HUES64 (cell line): Measurements from ENCODE around the gene CFAP206.
"Not testable (repeated sequence)": the region's sequence is repeated elsewhere in the genome, so short reads cannot be mapped to it uniquely, and the experiment has no call there.

ENCODE experiments used
- H3K27ac ChIP-seq: 2 replicates; pipeline ENCODE4 v1.7.0; 2013; ENCODE audit warnings: low read depth, low read length, inconsistent platforms
- H3K27me3 ChIP-seq: 2 replicates; pipeline ENCODE4 v1.6.1; 2013; ENCODE audit warnings: mild to moderate bottlenecking, low read length; ENCODE audit not compliant: insufficient read depth
- H3K36me3 ChIP-seq: 2 replicates; pipeline ENCODE4 v1.6.1; 2013; ENCODE audit warnings: mild to moderate bottlenecking, low read length; ENCODE audit not compliant: insufficient read depth
- H3K4me1 ChIP-seq: 2 replicates; pipeline ENCODE4 v1.6.1; 2013; ENCODE audit warnings: mild to moderate bottlenecking, low read length, moderate library complexity; ENCODE audit not compliant: insufficient read depth
- H3K4me3 ChIP-seq: 2 replicates; pipeline ENCODE4 v1.5.1; 2013; ENCODE audit warnings: mild to moderate bottlenecking, low read length, moderate library complexity
- H3K9ac ChIP-seq: 2 replicates; pipeline ENCODE4 v1.6.1; 2013; ENCODE audit warnings: mild to moderate bottlenecking, low read depth, low read length
- H3K9me3 ChIP-seq: 2 replicates; pipeline ENCODE4 v1.6.1; 2013; ENCODE audit warnings: low read depth, low read length; ENCODE audit not compliant: insufficient read depth
- WGBS: fragments of 150-250, 120-280 bp; methylation state at CpG from one replicate; pipeline ENCODE4 v1.1.7; 2013; ENCODE audit warnings: missing lambda C conversion rate; 5-methylcytosine and 5-hydroxymethylcytosine counted together

CFAP206 gene

GRCh38 chr6:87483929-87484328, 76.2 kb downstream of the CFAP206 start:
- Histone ChIP-seq H3K9ac (0 out of 2 replicates have a peak overlapping the region, but pooled peaks have one; percentile 38), H3K4me1 (peaks cover 10% of the 10 kb centered on the region), H3K9me3 (no peaks in the 10 kb centered on the region; the same call in 1 of the 2 replicates), H3K36me3 (no peaks in the 10 kb centered on the region), H3K4me3 (no peak overlapping the region), H3K27me3 (no peaks in the 10 kb centered on the region), H3K27ac (no peak overlapping the region; the same call in 1 of the 2 replicates)
- WGBS = 71% methylated on average over 9 of the region's 9 CpGs

DNA sequence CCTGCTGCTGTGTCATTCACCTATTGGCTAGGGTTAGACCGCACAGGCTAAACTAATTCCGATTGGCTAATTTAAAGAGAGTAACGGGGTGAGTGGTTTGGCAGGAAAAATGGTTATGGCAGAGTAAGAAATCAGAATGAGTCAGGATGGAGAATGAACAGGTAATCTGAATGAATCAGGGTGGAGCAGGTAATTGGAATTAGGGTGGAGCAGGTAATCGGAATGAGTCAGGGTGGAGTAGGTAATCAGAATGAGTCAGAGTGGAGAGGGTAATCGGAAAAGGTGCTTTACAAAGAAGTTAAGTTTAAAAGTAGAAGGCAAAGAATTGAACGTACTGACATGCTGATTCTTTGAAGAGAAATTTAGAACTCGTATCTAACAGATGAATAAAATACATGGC, 76.7 kb downstream of the CFAP206 start:
- Histone ChIP-seq H3K27ac (no peak overlapping the region), H3K4me3 (no peak overlapping the region)
- 92% methylated on average over 7 of the region's 7 CpGs for WGBS

GRCh38 chr6:87487555-87487954, 79.8 kb downstream of the CFAP206 start:
- Histone ChIP-seq H3K4me1 (peaks cover 10% of the 10 kb centered on the region), H3K4me3 (no peak overlapping the region), H3K9me3 (no peaks in the 10 kb centered on the region; the same call in 1 of the 2 replicates), H3K36me3 (no peaks in the 10 kb centered on the region), H3K27ac (no peak overlapping the region), H3K27me3 (no peaks in the 10 kb centered on the region), H3K9ac (no peak overlapping the region)
- WGBS = 94% methylated on average over 3 of the region's 4 CpGs

More for the DNA sequence above, 76.7 kb downstream of the CFAP206 start:
- H3K9me3 ChIP-seq = no peaks in the 10 kb centered on the region; the same call in 1 of the 2 replicates
- no peak overlapping the region for H3K9ac ChIP-seq
- peaks cover 10% of the 10 kb centered on the region for H3K4me1 ChIP-seq
- no peaks in the 10 kb centered on the region for H3K36me3 ChIP-seq
- H3K27me3 ChIP-seq = no peaks in the 10 kb centered on the region

DNA sequence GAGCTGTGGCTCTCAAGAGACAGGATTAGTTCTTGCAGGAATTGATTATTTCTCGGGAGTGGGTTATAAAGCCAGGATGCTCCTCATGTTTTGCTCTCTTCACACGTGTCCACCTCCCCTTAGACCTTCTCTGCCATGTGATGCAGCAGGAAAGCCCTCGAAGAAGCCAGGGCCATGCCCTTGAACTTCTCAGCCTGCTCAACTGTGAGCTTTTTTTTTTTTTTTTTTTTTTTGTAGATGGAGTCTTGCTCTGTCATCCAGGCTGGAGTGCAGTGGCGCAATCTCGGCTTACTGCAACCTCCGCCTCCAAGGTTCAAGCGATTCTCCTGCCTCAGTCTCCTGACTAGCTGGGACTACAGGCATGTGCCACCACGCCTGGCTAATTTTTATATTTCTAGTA, 81.6 kb downstream of the CFAP206 start:
- H3K36me3 ChIP-seq, H3K27ac ChIP-seq, H3K9me3 ChIP-seq, H3K4me1 ChIP-seq, H3K4me3 ChIP-seq, H3K27me3 ChIP-seq, H3K9ac ChIP-seq: not testable (repeated sequence)
- 93% methylated on average over 8 of the region's 8 CpGs for WGBS

DNA sequence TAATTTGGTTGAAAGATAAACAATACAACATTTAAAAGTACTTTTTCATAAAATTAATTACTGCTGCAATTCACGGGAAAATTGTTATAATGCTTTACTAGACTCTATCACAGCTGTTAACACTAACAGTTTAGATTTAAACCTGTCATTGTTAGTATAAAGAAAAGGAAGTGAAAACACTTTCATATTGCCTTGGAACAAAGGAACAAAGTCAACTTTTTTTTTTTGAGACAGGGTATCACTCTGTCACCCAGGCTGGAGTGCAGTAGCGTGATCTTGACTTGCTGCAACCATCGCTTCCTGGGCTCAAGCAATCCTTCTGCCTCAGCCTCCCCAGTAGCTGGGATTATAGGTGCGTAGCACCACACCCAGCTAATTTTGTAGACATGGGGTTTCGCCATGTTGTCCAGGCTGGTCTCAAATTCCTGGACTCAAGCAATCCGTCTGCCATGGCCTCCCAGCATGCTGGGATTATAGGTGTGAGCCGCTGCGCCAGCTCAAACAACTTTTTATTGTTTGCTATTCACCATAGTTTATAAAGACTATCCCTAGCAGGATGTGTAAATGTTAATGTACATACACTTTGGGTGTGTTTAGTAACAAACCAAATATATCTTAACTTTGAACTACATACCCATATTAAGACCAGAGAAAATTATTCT, 87.1 kb downstream of the CFAP206 start:
- Histone ChIP-seq H3K27ac (no peak overlapping the region), H3K27me3 (no peaks in the 10 kb centered on the region), H3K9me3 (no peaks in the 10 kb centered on the region), H3K9ac (no peak overlapping the region), H3K4me3 (no peak overlapping the region), H3K36me3 (no peaks in the 10 kb centered on the region), H3K4me1 (no peaks in the 10 kb centered on the region)
- 93% methylated on average over 5 of the region's 8 CpGs for WGBS

DNA sequence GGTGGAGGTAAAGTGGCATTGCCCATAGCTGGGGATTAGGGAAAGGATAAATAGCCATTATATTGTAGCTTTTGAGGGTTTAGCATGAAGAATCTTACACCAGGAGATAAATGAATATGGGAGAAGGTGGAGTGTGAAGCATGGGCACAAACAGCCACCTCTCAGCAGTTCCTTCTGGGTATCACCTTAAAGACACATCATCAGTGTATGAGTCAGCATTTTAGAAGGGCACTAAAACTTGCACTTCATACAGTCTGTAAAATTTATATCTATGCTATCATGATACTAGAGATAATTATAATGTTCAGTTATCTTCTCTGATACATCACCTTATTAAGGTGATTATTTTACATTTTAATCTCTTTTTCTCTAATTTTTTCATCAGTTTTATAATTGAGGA, 90.3 kb downstream of the CFAP206 start:
- Histone ChIP-seq H3K27ac (no peak overlapping the region), H3K9me3 (no peaks in the 10 kb centered on the region)

GRCh38 chr6:87501809-87502572, 94.2 kb downstream of the CFAP206 start:
- Histone ChIP-seq H3K27ac (no peak overlapping the region), H3K36me3 (peaks cover 27% of the 10 kb centered on the region), H3K4me3 (no peak overlapping the region), H3K9ac (no peak overlapping the region), H3K9me3 (no peaks in the 10 kb centered on the region), H3K27me3 (no peaks in the 10 kb centered on the region), H3K4me1 (no peaks in the 10 kb centered on the region)
- 97% methylated on average over 5 of the region's 6 CpGs for WGBS

More for the DNA sequence above, 90.3 kb downstream of the CFAP206 start:
- no peaks in the 10 kb centered on the region for H3K27me3 ChIP-seq
- no peaks in the 10 kb centered on the region for H3K4me1 ChIP-seq
- H3K4me3 ChIP-seq = no peak overlapping the region
- H3K36me3 ChIP-seq = peaks cover 11% of the 10 kb centered on the region
- H3K9ac ChIP-seq = no peak overlapping the region

DNA sequence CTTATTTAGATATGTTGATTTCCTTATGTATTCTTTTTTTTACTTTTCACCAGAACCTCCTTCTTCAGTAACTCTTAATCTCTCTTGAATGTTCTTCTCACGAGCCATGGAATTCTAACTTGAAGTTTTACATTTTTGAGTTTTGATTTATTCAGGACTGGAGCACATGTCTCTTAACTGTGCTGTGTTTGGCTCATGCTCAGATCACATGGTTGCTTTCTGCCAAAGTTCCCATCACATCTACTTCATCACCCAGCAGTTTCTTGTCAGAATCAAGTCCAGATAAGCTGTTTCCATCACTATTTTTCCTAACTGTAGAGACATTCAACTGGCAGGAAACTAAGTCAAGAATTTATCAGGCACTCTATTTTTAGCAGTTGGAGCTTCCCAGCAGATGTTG, 96.7 kb downstream of the CFAP206 start:
- Histone ChIP-seq H3K27me3 (no peaks in the 10 kb centered on the region), H3K27ac (no peak overlapping the region), H3K4me1 (no peaks in the 10 kb centered on the region), H3K36me3 (peaks cover 52% of the 10 kb centered on the region), H3K9me3 (no peaks in the 10 kb centered on the region), H3K9ac (no peak overlapping the region), H3K4me3 (no peak overlapping the region)
- no CpG with 5 or more reads among the region's 1 CpG for WGBS
